Measurements from ENCODE around the gene EDC3. TPM values are rescaled to one million over a fixed set of nuclear protein-coding genes. Genes with fewer than 3 reads are reported as not detected.

The EDC3 gene
- total and polyA plus RNA-seq, 2 of the 4 experiments (the other 2 are of a cell fraction), result 16.8 to 38.0 TPM

- DNase-seq (peak; percentile 23), ATAC-seq (ENCODE audit: low read depth) (no peak; the same call in 1 of the 2 replicates)
- ChIA-PET CTCF (no interaction called here), POLR2A (ENCODE audit: unreplicated experiment) (no interaction called here)
- H3K4ac ChIP-seq (ENCODE audit: low read depth, low read length), result no peak overlapping the region
- no peak overlapping the region for H3K9ac ChIP-seq (ENCODE audit: low read depth, low read length)
- BruUV-seq (replicated peaks), result no TSS peak
- in situ Hi-C loops (cut with MboI; ENCODE audit: low sequenced_read_pairs) (no loop called here), intact Hi-C loops (cut with micrococcal nuclease) (loop anchor here (5.0 kb wide), 1 partner anchor 33 kb away; no protein-coding TSS in a partner anchor), dilution Hi-C loops (cut with HindIII; ENCODE audit: low sequenced_read_pairs, unreplicated experiment) (no loop called here)
- no peak overlapping the region for H4K8ac ChIP-seq (ENCODE audit: low read depth in 2 of 2, low read length in 2 of 2)
- no peak overlapping the region for H2BK20ac ChIP-seq (ENCODE audit: low read depth, low read length)
- no peaks in the 10 kb centered on the region for H3K27me3 ChIP-seq (ENCODE audit: control insufficient read depth, insufficient read depth, low read length)
- no peak overlapping the region for H3K56ac ChIP-seq (ENCODE audit: extremely low read depth, insufficient read depth, low read length)
- no CpG with 5 or more reads among the region's 2 CpGs for WGBS, 2 experiments (ENCODE audit: extremely low coverage in 2 of 2, insufficient read length in 1 of 2)
- peaks cover 1% of the 10 kb centered on the region; the same call in 1 of the 2 replicates for H3K36me3 ChIP-seq (ENCODE audit: control insufficient read depth, insufficient read depth, low read length)
- TF ChIP-seq POLR2A (IDR thresholded peaks at IDR 0.05; ENCODE audit: low read depth, low read length) (no peak), ELK1 (IDR thresholded peaks at IDR 0.05; ENCODE audit: borderline replicate concordance, low read depth, low read length) (no peak), USF2 (IDR thresholded peaks at IDR 0.05; ENCODE audit: low read depth, low read length) (no peak), RAD21 (IDR thresholded peaks at IDR 0.05; ENCODE audit: low read length) (no peak), RFX5 (IDR thresholded peaks at IDR 0.05; ENCODE audit: low read depth, low read length) (no peak), MXI1 (IDR thresholded peaks at IDR 0.05; ENCODE audit: borderline replicate concordance, low read depth, low read length) (no peak), BHLHE40 (IDR thresholded peaks at IDR 0.05; ENCODE audit: low read depth, low read length) (no peak), CEBPB (IDR thresholded peaks at IDR 0.05; ENCODE audit: low read depth, low read length) (no peak), CHD1 (IDR thresholded peaks at IDR 0.05; ENCODE audit: low read depth, low read length) (no peak), MAFK (IDR thresholded peaks at IDR 0.05; ENCODE audit: low read depth, low read length) (no peak), MAZ (IDR thresholded peaks at IDR 0.05; ENCODE audit: borderline replicate concordance, low read depth, low read length) (no peak), FOS (IDR thresholded peaks at IDR 0.05; ENCODE audit: low read depth, low read length) (no peak), CTCF (conservative IDR thresholded peaks at IDR 0.05; ENCODE audit: low read depth, low read length) (no peak), RCOR1 (IDR thresholded peaks at IDR 0.05; ENCODE audit: insufficient replicate concordance, low read length) (no peak), SMC3 (IDR thresholded peaks at IDR 0.05; ENCODE audit: low read depth, low read length) (no peak), NFE2L2 (IDR thresholded peaks at IDR 0.05; ENCODE audit: low read depth, low read length) (no peak)
- no peak overlapping the region for H2BK15ac ChIP-seq (ENCODE audit: low read depth, low read length)
- no peaks in the 10 kb centered on the region for H3K9me3 ChIP-seq (ENCODE audit: control insufficient read depth, insufficient read depth, low read length)
- H4K20me1 ChIP-seq (ENCODE audit: insufficient read depth, low read length), result peaks cover 35% of the 10 kb centered on the region
- no peaks in the 10 kb centered on the region for H3K4me1 ChIP-seq (ENCODE audit: control insufficient read depth, insufficient read depth, low read length)
- no peak overlapping the region for H3K14ac ChIP-seq (replicated peaks; ENCODE audit: low read depth, low read length)
- no peak overlapping the region for H3K18ac ChIP-seq (ENCODE audit: low read depth, low read length)
- H2BK5ac ChIP-seq (ENCODE audit: low read depth, low read length, poor library complexity, severe bottlenecking), result no peak overlapping the region
- no peak overlapping the region for H2AFZ ChIP-seq (replicated peaks; ENCODE audit: low read length, poor library complexity)
- no peak overlapping the region for H3K4me3 ChIP-seq (ENCODE audit: insufficient read depth, low read depth, low read length)
- no peak overlapping the region for H3K23ac ChIP-seq (ENCODE audit: low read depth, low read length)
- no peak overlapping the region for H2AK5ac ChIP-seq (ENCODE audit: low read depth, low read length)
- H3K27ac ChIP-seq (ENCODE audit: insufficient read depth, low read length), result no peak overlapping the region
- no peak overlapping the region for H4K91ac ChIP-seq (ENCODE audit: insufficient read depth, low read depth, low read length)
- H3K79me1 ChIP-seq (ENCODE audit: low read depth in 1 of 2, low read length in 2 of 2), result peaks cover 10 to 56% of the 10 kb centered on the region in 2 experiments
- no peak overlapping the region for H2BK120ac ChIP-seq (ENCODE audit: low read depth, low read length)
- no peak overlapping the region for H2AK9ac ChIP-seq (replicated peaks; ENCODE audit: low read depth, low read length, poor library complexity)
- H3K4me2 ChIP-seq (ENCODE audit: low read depth, low read length), result no peak overlapping the region
- no peaks in the 10 kb centered on the region for H3K9me1 ChIP-seq (ENCODE audit: insufficient read depth, low read length)
- H4K5ac ChIP-seq (ENCODE audit: low read depth, low read length), result no peak overlapping the region
Measured at GRCh38 chr15:74680456-74680855, 15.4 kb downstream of the EDC3 start.

Measured in IMR-90 (cell line).